Activated CD4-positive, CD25-positive, alpha-beta regulatory T cell treated with anti-CD3 and anti-CD28 coated beads, Interleukin-2, amount 50 U/mL, for 72 hours (primary cell): Measurements from ENCODE around the gene ANKRD6.
"Not testable (repeated sequence)": the region's sequence is repeated elsewhere in the genome, so short reads cannot be mapped to it uniquely, and the experiment has no call there.

Experiments
- DNase-seq: peaks from one replicate; pipeline ENCODE4 v3.0.0; 2021

The ANKRD6 gene

DNA sequence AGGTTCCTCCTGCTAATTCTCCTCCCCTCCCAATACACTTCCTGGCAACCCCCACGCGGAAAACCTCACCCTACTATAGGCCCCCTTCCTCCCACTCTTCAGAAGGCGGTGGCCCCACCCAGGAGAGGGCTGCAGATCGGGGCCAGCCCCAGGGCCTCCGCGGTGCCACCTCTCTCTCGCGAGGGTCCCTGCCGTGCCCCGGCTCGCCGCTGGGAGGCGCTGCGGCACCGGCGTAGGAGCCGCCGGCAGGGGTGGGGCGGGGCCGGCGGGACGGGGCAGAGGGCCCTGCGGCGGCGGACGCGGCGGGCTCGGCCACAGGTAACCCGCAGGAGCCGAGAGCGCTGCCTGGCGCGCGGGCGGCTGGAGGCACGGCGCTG, at the start of gene ANKRD6:
TSS of gene ANKRD6 (plus strand) at position 278 of the 377 bp plus-strand sequence. CDS start 133,825 bp downstream, outside the sequence.
- peak; percentile 92 for DNase-seq

DNA sequence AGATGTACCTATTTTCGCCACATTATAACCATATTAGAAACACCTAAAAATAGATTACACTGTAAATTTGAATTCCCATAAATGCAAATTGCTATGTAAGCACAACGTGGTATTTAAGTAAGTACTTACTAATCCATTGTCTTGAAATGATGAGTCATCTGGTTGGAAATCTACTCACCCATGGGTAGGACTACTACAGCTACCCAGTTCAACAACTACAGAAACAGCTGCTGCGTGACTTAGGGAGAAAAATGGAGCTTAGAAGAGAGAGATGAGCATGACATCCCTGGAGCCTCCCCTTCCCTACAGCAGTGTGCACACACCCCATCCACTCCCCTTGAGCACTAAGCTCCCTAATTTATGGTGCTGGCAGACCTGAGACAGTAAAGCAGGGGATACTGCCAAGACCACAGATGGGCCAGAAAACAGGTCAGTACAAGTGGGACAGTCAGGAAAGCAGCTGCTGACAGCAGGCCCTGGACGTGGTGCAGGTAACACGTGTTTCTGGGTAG, 47.7 kb upstream of the ANKRD6 start:
- no peak for DNase-seq

DNA sequence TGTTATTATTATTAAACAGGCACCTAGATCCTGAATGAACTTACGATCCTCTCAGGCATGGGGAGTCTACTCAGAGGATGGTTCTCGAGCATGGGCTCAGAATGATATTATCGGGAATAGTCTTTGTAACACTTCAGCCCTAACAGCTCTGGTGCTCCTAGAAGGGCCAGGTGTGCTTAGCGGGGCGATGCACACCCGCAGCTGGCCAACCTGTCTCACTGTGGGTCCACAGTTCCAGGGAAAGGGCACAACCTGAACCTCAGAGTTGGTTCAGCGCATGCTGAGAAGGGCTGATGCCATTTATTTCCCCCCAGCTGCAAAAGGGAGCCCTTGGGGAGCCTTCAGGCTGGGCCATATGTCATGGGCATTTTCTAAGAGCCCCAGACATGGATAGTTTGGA, 47.1 kb upstream of the ANKRD6 start:
- DNase-seq, result no peak

DNA sequence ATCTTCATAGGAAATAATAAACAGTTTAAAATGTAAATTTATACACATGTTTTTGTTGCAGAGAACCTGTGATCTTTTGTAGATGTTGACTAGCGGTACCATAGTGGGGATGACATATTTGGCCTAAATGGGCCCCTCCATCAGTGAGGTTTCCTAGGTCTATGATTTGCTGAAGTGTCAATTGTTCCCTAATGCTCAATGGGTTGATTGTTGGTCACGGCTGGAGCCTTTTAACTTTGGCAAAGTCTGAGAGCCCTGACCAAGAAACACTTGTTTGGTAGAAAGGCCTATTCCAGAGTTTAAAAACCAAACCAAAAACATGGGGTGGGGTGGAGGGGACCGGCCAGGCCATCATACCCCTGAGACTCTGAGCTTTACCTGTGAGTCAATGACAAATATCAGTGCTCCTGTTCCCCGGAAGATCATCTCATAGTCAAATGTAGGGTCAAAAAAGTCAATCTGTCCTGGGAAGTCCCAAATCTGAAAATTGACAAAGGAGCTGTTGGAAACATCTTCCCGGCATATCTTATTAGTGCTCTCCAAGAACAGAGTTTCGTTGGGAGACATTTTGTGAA, 45.9 kb upstream of the ANKRD6 start:
- no peak for DNase-seq

DNA sequence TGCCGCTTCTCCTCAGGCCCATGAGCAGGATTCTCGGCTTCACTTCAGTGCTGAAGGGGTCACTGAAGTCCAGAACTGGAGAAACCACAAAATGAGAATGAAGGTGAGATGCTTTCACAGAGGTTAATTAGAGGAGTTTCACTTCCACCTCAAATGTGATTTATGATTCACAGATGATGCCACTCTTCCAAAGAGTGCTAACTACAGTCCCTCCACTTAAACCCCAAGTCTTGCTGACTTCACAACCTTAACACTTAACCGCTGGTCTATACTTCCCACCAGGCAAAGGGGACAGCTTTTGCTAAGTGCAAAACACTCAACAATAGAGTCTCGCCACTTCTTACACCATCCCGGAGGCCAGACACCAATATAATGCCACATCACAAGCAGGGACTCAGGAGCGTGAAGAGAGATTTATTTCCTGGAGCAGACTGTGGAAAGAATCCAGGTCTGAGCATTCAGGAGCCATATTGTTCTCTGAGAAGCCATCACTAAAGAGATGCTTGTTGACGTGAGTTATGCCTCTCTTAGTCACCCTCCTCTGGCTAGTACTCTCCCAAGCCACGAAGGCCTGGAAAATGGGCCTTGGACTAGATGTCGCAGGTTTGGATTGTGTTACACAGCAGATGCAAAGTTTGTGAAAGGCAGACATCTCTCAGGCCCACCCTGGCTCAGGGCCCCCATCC, 45.3 kb upstream of the ANKRD6 start:
- DNase-seq, result no peak

DNA sequence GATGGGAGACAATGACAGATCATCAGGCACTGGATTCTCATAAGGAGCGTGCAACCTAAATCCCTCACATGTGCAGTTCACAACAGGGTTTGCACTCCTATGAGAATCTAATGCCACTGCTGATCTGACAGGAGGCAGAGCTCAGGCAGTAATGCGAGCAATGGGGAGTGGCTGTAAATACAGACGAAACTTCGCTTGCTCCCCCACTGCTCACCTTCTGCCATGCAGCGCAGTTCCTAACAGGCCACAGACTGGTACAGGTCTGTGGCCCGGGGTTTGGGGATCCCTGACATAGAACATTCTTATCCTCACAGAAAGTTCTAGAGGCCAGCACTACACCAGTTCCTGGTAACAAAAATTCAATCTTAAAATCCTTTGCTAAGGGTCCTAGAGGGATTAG, 44.1 kb upstream of the ANKRD6 start:
- DNase-seq, result no peak

DNA sequence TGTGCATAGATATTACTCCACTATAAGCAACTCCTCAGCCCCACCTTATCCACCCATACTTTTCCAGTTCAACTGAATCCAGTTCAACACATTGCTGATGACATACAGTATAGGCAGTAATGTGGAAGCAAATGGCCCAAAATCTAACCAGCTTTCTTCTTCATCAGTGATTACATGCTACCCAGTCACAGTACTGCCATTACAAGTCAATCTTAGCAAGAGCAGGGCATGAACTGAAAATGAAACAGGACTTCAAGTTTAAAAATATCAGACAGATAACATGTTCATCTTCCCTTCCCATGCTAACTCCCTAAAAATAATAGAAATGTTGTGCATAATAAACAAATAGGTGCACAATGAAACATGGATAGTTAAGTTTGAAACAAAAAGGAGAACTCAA, 40.1 kb upstream of the ANKRD6 start:
- DNase-seq, result no peak

DNA sequence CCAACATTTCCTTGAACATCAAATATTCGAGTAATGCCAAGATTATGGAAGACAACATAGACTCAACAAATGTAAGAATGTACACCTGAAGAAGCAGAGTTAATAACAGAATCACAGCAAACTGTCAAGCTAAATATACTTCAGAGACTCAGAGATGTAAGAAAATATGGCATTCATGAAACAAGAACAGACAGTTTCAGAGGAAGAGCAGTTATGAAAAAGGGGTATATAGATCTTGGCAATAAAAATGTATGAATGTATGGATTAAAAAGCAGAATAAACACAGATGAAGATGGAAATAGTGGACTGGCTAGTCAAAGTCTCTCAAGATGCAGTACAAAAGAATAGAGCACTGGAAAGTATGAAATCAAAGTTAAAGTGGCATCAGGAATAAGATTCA, 39.3 kb upstream of the ANKRD6 start:
- no peak for DNase-seq

DNA sequence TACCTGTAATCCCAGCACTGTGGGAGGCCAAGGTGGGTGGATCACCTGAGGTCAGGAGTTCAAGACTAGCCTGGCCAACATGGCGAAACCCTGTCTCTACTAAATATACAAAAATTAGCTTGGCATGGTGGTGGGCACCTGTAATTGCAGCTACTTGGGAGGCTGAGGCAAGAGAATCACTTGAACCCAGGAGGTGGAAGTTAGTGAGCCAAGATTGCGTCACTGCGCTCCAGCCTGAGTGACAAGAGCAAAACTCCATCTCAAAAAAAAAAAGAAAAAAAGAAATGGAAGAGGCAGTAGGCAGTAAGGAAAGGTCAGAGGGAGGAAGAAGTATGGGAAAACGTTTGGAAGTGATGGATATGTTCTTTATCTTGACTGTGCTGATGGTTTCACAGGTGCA, 35.1 kb upstream of the ANKRD6 start:
- DNase-seq, result not testable (repeated sequence)

DNA sequence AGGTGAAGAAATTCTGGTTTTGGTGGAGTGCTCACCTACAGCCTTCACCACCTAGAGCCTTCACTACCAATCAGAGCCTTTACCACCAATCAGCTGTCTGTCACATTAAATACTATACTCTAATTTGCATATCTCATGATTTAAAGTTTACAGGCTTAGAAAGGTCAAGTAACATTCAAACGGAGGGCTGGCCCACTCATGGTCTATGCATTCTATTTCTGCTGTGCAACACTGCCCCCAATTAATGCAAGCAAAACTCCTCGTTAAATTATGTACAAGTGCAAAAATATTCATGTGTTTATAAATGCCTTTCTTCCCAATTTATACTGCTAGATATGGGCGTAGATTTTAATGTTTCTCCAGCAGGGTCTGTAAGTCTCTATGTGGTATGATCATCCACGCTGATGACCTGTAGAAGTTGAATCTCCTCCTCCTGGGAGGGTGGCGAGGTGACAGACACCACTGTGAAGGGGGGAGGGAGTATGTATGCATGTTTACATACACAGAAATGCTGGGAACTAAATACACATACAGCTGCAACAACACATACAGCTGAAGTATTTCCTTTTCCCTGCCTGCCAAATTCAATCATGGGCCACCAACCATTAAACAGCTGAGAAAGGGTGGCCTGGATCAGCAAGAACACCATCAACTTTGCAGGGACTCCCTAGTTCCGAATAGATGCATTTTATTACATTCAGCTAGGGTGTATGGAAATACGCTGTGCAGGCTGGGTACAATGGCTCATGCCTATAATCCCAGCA, 34.0 kb upstream of the ANKRD6 start:
- no peak for DNase-seq

DNA sequence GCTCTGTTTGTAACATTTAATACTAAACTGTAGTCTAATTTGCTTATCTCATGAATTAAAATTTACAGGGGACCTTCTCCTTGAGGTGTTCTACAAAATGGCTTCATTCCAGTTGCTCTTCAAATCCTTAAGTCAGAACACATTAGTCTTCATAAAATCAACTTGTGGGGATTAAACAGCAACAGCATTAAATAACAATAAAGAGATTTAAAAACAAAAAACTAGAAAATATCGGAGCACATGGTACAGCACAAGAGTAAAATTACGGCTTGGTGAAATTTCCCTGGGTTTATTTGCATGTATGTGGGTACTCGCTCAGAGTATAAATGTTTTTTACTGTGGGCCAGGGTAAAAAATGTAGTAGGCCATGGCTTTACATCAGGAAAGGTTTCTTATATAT, 32.9 kb upstream of the ANKRD6 start:
- no peak for DNase-seq

DNA sequence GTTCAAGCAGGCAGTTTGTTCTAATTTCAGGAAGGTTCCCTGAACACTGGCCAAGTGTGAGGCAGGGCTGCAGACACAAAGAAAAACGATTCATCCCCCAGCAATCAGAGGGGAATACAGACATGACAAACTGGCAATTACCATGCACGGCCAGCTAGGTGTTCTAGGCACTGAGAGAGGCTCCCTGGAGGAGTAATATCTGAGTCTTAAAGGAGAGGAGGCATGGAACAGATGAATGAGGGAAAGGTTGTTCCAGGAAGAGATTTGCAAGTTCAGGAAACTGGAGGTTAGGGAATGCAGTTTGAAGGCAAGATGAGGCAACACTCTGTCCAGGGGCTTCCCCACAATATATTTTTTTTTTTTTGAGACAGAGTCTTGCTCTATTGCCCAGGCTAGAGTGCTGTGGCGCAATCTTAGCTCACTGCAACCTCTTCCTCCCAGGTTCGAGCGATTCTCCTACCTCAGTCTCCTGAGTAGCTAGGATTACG, 32.0 kb upstream of the ANKRD6 start:
- no peak for DNase-seq

DNA sequence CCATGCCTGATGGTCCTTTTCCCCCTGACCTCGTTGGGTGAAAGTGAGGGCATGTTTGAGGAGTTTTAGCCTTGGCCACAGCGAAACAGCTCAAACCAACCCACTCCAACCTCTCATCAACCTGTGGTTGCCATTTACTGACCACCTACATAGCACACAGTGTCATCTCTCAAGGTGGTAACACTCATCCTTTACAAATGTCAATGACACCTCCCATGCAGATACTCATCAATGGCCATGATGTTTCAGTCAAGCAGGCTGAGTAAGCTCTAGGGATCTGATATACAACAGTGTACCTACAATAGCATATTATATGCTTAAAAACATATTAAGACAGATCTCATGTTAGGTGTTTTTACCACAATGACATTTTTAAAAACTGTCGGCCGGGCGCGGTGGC, 30.2 kb upstream of the ANKRD6 start:
- DNase-seq, result no peak

DNA sequence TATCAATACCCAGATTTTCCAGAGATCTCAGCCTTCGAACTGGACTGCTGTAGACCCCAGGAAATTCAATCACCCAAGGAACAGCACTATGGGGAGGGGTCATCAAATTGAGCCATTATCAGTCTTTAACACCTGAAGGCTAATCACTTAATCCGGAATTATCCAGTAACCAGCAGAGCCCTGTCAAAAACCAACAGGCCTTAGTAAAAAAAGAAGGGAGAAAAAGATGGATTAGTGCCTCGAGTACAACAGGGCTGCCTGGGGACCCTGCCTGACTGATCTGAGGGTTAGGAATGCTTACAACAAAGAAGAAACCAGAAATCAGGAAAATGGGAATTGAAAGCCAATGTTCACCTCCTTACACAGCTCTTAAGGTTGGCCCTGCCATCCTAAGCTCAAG, 28.4 kb upstream of the ANKRD6 start:
- no peak for DNase-seq

DNA sequence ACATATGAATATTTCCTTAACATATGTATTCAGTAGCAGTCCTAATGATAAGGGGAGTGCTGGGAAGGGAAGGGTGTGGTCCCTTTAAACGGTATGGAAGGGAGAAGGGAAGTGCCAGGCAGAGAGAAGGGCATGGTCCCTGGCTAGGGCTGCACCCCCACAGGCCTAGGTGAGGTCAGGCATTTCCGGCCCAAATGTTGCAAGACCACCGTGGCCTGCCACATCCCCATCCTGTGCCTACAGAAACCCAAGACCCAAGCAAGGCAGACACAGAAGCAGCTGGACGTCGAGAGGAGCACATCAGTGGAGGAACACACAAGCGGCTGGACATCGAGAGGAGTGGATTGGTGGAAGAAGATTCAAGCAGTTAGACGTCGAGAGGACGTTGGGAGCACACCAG, 26.8 kb upstream of the ANKRD6 start:
- DNase-seq, result no peak

DNA sequence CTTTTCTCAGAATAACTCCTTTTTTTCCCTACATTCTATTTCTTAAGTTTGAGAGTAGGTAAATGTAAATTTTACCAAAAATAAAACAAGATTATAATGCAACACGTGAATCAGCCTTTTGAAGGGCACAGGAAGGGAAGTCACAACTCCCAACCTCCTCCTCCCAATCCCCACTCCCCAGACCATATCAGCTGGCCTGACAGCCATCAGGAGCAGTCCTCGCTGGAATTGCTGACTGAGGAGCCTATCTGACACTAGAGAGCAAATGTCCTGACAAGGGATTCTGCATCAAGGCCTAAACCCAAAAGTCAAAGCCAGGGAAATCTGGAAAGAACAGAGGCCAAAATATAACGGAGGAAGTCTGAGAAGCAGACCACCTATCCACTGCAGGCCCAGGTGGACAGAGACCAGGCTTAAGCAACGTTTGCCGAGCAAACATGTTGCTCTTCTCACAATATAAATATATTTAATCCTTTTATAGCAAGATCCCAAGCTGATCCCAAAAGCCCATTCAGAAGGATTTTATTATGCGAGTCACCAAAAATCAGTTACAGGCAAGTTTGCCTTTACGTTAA, 23.4 kb upstream of the ANKRD6 start:
- DNase-seq, result no peak

DNA sequence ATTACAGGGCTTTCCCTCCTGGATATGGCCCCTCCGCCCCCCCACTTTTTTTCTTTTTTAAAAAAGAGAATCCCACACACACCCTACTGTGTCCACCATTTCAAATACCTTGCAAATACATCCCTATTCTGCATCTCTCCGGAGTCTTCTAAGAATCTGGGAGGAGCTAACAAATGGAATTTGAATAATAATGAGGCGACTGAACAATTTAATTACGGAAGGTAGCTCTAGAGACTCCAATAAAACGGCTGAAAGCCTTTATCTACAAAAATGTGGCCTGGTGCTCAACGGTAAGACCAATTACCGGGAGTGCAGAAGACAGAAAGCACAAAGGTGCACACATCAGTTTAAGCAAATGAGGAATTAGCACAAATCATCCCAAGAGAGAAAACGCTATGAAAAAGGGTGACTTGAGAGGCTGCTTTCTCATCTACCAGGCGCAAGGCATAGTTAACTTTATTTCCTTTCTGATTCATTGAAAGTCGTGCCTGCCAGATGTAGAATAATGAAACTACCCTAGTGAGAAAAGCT, 22.7 kb upstream of the ANKRD6 start:
- DNase-seq, result no peak

DNA sequence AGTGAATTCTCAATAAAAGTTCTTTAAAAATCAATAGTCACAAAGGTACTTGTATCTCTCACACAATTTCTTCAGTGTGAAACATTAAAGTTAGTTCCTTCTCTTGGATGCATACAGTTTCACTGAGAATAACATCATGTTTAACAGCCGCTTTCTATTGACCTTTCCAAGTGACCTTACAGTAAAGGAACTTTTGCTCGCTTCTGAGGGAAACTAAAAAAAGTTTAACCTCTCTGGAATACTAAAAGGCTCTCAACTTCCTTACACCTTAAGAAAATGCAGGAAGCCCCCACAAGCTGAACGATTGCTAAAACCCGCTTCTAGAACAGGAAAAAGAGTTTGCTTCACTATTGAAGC, 22.2 kb upstream of the ANKRD6 start:
- no peak for DNase-seq

DNA sequence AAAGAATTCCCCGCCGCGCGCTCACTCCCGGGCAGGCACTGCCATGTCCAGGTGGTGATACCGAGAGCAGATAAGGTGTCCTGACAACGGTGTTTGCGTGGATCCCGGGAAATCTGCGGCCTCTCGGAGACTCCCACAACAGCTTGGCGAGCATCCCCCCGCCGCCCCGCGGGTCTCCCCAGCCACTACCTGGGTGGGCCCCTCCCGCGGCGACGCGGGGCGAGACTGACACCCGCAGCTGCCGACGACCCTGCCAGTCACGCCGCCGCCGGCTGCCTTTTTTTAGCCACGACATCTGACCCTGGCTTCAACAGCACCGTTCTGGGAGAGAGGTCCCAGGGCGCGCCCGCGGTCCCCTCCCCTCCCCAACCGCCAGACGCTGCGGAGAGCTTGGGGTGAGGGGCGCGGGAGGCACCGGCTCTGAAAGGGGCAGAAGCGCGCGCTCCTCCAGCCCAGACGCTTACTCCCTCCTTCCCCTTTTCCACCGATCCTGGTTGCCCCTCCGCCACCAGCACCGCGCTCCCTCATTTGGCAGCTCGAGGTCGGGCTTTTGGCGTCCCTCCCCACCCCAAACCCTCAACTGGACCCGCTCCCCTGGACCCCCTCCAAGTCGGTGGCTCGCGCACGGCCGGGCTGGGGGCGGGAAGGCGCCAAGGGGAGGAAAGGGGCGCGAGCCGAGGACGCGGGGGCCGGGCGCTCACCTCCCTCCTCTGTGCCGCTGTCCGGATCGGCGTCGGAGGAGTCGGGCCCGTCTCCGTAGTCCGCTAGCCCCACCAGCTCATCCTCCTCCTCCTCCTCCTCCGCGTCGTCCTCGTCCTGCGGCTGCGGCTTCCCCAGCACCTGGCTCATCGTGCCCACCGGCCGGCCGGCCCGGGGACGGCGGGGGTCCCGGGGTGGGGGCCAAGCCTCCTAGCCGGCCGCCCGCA, 21.5 kb upstream of the ANKRD6 start:
- DNase-seq, result peak; percentile 53

DNA sequence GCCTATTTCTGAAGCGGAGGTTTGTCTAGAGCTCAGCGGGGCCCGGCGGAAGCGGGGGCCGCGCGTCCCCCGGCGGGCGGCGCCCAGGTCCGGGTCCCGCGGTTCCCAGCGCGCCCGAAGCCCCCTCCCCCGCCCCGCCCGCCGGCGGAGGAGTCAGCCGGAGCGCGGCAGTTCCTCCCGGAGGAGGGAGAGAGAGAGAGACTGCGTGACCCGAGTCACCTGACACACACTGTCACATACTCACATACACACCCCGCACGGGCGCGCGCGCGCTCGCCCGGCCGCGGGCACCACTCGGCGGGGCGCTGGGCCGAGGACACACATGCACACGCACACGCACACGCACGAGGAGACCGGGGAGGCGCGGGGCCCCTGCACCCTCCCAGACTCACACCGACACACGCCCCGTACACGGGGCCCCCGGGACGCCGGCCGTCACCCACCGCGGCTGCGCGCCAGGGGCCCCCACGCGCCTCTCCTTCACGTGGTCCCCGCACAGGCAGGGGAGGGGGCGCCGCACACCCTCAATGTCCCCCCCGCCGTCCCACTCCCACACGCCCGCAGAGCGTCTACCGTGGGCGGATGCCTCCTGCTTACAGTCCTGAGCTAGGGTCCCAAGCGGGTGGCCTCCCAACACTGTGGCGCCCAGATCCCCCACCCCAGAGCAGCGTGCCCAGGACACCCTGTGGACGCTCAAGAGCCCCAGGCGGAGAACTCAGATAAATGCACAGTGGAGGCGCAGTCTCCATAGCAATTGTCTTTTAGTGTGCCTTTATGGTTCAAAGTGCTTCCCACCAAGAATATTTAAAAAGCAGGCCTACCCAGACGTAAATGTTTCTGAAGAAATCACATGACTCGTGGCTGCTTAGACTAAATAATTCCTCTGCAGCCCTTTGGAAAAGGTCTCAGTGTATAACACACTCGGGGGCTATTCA, 20.6 kb upstream of the ANKRD6 start, which contains the start of gene RRAGD:
TSS of gene RRAGD (minus strand) at position 203 of the 935 bp plus-strand sequence. CDS start 280 bp downstream, outside the sequence.
- peak; percentile 66 for DNase-seq

DNA sequence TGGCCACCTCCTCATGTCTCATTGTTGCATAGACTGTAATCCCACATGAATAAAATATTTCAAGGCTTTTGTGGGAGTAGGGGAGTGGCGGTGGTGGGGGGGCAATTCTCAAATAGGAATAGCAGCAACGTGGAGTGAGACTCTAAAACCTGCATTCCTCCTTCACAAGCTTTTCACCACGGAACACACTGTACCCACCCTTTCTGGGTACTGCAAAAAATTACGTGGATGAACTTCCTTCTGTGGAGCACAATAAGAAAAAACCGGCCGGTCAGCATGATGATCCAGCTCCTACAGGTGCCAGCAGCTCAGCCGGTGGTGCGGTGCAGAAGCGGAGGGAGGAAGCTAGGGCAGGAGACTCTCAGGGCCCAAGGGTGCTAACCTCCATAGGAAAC, 19.9 kb upstream of the ANKRD6 start:
- no peak for DNase-seq
